A172 (cell line): ENCODE measurements around the gene FYB2. TPM values are rescaled to one million over a fixed set of nuclear protein-coding genes. Genes with fewer than 3 reads are reported as not detected.

Experiments
- DNase-seq: peaks from one replicate; pipeline ENCODE4 v3.0.0-alpha.2; 2015; ENCODE audit warnings: low spot score
- total RNA-seq: library from RNA; depleted of rRNA; stranded (reverse); fragments of >200 nt; shearing (Covaris generic); gene quantifications from 2 replicates; pipeline ENCODE4 v1.2.3, GENCODE V29; 2014; rRNA removed

Gene FYB2
- total RNA-seq, 1 experiment from 2014 or later = 0.14 TPM

DNA sequence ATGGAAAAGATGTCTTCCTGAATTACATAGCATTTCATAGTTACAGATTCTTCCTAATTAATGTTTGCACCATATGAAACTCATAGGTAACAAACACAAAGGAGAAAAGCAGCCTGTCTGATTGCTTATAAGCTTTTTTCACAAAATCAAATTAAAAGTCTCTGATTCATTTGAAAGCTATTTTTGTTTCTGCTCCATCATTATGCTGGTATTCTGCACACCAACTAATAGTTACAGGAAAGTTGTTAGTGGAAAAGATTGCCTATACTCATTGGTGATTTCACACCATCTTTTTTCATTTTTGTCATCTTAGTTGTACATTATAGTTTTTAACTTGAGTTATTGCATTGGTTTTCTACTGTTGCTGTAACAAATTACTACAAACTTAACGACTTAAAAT is 104.0 kb downstream of the FYB2 start:
- DNase-seq = peak; percentile 1

DNA sequence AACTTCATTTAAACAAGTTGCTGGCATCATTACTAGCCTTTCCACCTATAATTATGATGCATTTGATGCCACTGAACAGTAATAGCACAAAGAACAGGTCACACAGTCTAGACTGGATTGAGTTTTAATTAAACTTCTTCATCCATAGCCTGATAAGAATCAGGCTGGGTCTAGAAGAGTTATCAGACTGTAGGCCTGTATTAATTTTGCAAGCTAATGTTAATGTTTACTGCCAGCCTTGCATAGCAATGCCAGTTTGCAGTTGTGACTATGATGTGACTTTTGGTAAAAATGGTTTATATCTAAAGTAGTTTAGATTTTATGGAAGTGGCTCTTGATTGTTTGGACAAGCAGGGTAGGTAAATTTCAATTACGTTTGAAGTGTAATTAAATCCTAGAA is 106.1 kb downstream of the FYB2 start:
- DNase-seq = no peak

DNA sequence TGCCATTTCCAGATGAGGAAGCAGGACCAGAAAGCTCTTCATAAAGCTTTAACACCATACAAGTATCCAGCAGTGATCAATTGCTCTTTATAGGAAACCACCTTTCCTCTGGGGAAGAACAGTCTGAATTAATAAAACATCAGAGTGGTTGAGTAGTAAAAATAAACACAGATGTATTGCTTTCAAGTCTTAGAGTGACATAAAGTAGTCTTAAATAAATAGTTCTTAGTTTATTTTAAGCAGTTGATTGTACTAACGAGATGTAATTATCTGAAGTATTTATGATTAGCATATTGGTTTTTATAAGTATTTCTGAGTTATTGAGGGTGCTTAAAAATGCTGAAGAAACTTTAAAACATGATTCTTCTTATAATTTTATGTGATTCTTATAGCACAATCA is 107.1 kb downstream of the FYB2 start:
- DNase-seq = no peak

DNA sequence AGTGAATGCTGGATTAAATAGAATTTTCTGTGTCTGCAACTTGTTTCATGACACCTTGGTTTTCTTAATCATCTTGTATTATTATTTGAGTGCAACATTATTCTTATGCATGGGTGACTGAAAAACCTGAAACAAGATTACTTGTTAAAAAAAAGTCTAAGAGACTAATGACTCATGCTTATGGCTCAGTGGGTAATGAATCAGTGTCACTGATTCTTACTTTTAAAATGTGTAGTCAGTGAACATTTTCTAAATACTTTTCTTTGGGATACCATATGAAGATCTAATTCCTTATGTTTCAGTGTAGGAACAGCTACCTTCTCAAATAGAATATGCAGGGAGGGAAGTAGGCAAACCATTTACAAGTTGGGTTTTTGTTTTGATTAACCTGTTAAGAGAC is 108.6 kb downstream of the FYB2 start:
- peak; percentile 78 for DNase-seq

DNA sequence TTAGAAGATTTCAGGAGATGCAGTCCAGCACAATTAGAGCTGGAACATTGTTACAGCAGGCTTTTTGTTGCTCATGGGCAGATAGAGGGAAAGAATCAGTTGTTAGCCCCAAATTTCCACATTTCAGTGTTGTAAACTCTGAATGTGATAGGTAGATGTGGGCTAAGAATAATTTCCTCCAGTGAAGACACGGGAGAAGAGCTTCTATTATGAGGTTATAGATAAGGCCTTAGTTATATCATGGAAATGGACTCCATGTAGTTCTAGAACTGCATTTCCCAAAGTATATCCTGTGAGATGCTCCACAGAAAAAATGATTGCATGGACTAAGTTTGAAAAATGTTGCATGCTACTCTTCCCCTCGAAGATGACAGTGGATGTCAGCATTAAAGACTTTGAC is 109.2 kb downstream of the FYB2 start:
- no peak for DNase-seq

DNA sequence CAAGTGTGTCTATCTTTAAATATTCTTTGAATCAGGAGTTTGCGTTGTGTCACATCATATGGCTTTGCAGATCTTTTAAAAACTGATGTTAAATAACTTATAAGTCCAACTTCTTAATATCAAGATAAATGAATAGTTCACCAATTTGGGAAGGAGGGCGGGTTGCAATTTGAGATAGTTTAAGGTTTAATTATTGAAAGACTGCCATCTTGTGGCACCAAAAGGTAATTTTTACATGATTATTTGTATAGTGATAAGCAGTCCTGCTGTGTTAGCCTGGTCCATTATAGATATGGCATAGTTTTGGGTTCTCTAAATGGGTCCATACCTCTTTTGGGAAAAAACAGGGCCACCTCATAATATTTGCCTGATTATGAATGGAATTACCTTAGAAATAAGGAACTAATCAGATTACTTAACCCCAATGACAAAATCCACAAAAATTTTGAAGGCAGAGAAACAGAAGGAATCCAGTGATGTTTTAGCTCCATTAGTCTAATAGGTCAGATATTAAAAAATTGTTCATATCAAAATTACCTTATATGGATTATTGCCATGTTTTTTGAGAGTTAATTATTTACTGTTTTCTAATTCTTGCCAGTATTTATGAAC is 109.8 kb downstream of the FYB2 start:
- DNase-seq = peak; percentile 66

DNA sequence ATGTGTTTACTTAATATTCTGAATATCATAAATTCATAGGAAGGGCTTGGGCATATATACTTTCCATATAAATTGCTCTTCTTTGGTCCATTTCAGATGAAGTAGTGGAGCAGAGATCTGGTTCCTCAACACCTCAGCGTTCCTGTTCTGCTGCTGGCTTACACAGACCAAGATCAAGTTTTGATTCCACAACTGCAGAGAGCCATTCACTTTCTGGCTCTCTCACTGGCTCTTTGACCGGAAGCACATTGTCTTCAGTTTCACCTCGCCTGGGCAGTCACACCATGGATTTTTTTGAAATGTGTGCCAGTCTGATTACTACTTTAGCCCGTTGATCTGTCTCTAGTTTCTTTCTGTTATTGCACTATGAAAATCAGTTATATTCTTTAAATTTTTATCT is 111.8 kb downstream of the FYB2 start:
- no peak for DNase-seq

DNA sequence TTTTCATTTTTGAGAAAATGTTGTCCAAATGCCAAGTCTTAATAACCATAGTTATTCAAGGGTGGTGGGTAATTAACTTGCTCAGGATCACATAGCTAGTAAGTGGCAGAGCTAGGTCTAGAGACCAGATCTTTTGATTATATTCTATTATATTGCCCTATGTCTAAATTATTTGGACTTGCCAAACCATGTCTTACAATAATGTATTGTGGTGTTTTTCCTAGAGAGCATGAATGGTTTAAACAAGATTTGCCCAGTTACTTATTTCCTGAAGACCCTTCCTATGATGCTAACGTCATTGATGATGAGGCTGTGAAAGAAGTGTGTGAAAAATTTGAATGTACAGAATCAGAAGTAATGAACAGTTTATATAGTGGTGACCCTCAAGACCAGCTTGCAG is 115.5 kb downstream of the FYB2 start:
- no peak for DNase-seq

DNA sequence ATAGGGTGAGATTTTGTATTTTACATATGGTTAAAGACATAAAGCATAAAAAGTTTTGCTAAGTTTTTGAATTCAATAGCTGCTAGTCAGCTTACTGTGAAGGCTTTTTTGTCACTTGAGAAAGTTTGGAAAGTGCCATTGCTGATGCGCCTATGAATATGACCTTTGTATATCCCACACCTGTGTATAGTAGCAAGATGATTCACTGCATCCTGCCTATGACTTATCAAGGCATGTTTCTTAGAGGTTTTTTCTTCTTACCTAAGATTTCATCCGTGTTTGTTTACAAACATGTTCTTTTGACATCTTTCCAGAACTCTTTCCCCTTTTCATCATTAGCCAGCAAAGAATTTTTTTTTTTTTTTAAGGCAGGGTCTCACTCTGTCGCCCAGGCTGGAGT is 122.5 kb downstream of the FYB2 start:
- DNase-seq = no peak

DNA sequence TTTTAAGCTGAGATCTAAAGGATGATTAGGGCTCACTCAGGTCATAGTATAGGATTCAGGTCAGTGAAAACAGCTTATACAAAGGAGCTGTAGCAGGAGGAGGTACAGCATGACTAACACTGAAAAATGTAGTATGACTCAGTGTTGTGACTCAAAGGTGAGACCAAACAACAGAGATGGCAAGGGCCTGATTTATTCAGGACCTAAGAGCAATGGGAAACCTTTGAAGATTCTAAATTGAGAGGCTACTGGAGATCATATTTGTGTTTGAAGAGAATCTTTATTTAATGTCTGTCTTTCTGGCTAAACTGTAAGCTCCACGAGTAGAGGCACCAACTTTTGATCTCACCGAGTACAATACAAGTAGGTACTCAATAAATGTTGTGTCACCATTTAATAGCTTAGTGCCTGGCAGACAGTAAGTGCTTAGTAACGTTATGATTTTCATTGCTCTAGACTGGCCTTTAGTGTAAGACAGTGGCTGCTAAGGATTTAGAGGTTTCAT is 130.6 kb downstream of the FYB2 start:
- DNase-seq = peak; percentile 87

DNA sequence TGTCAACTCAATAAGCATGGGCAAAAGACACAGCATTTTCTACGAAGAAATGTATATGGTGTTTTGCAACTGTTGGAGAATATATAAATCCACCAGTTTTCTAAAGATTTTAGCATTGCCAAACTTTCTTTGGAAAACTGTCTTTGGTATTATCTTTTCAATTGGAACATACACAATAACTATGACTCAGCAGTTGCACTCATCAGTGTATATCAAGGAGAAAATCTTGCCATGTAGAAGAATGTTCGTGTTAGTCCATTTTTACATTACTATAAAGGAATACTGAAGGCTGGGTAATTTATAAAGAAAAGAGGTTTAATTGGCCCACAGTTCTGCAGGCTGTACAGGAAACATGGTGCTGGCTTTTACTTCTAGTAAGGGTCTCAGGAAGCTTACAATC is 133.0 kb downstream of the FYB2 start:
- peak; percentile 13 for DNase-seq

DNA sequence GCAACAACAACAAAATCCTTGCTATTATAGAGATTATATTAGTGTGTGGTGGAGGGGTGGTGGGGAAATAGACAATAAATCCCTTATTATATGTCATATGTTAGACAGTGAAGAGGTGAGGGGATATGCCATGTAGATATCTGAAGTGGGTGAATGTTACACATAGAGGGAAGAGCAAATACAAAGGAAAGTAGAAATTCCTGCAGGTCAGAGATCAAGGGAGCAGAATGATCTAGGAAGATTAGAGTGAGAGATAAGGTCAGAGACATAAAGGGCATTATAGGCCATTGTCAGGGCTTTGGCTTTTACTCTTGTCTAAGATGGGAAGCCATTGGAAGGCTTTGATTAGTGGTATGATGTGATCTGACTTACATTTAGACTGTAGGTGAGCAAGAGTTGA is 135.6 kb downstream of the FYB2 start:
- no peak for DNase-seq

DNA sequence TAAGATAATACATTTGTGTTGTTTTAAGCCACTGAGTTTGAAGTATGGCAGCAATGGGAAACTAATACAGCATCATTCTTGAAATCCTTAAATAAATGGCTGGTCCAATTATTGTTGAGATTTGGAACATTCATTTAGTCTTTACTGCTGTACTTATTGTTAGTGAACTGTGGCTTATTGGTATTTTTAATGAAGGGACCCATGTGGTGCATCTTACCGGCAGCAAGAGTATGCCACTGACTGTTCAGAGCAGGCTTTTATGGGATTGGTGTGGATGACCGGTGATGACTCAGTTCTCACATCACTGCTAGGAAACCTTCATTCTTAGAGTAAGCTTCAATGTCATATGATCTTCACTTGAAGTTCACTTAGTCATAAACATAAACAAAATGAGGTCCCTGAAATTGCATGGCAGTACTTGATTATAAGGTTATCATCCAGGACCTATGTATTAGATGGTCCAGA is 142.6 kb downstream of the FYB2 start:
- DNase-seq = peak; percentile 89

DNA sequence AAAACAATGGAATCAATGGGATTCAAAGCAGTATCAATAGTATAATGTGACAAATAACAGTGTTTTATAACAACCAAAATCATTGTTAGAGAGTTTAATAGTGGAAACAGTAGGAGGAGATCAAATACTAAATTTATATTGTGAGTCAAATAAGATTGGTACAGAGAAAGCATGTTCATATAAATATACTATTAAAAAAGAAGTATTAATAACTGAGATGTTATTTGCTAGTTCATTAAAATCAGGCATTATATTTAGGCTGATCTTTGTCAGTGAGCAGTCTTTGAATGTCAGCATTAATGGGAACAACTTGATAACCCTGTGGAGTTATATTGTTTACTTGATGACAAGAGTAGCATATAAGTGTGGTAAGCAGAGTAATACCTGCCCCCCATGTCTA is 143.4 kb downstream of the FYB2 start:
- no peak for DNase-seq

DNA sequence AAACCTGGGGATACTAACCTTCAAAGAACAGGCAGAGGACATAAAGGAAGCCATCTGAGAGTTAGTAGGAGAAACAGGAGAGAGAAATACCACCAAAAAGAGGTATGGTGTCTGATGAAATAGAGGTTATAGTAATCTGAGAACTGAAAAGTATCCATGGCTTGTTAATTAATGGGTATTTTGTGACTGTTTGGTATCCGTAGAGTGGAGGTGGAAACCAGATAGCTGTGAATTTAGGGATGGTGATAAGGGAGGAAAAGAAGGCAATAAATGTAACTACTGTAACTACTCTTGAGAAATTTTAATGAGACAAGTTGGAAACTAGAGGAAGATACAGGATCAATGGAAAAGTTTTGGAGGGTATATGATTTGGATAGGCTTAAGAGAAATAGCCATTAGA is 146.6 kb downstream of the FYB2 start:
- no peak for DNase-seq

DNA sequence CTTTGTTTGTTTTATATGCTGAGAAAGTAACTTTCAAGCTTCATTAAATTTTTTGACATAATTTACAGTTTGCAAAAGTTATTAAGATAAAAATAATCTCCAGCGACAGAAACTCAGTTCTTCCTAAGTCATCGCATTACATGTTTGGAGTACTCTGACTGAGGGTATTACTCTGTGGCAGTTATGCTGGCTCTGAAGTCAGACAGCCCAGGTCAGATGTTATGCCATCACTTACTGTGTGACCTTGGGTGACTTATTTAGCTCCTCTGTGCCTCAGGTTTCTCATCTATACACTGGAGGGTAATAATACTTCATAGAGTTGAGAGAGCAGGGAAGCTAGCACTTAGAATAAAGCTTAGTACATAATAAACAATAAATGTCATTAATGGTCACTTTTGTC is 147.7 kb downstream of the FYB2 start:
- DNase-seq = no peak

DNA sequence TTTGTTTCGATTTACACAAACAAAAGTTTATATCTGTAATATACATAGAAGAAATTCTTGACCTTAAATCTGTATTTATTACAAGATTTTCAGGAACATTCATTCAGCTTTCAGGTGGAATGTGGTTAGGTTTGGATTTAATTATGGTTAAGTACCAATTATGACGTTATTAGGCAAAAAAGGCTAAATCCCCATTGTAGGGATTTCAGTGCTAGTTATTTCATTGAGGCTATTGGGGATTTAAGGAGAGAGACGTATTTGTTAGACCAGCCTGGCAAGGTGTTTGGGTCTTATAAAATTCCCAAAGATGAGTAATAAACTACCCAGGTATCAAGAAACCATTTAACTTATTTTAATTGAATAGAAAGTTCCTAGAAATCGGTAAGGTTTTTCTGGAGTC is 148.1 kb downstream of the FYB2 start:
- DNase-seq = no peak

DNA sequence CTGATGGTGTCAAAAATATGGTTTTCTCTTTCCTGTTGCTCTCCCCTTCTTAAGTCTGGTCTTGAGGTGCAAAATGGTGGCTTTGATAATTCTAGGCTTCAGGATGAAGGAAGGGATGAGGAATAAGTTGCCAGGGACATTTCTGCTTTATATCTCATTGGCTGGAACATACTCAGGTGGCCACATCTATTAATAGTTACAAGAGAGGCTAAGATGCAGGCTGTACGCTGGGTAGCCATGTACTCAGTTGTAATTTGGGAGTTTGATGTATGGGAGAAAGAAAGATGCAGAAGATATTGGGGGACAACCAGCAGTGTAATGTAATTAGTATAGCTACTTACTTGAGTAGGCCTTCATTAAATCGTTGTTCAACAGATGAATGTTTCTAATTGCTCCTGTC is 148.9 kb downstream of the FYB2 start:
- no peak for DNase-seq

Other genes starting within 250 kb of the FYB2 start
- 2.8 and 5.9 TPM in 2 replicates for gene PLPP3, start 239.8 kb downstream of the FYB2 start, total RNA-seq
- gene PRKAA2, start 174.1 kb downstream of the FYB2 start, total RNA-seq = 4.0 and 4.8 TPM in 2 replicates
- not detected in 2 replicates for gene C8A, start 35.4 kb upstream of the FYB2 start, total RNA-seq
- gene C8B, start 146.6 kb upstream of the FYB2 start, total RNA-seq = not detected in 2 replicates